K562 (cell line): ENCODE results near the gene RNF180. TPM values are rescaled to one million over a fixed set of nuclear protein-coding genes. Genes with fewer than 3 reads are reported as not detected.

Experiments used
- ATAC-seq: fragments of 200-7000 bp; cut with Tn5 transposase; 3 replicates; pipeline ENCODE4 v1.9.1; 2020; ENCODE audit warnings: moderate library complexity
- BruUV-seq: library from RNA; stranded (reverse); fragments of 400-500 nt; replicated peaks from 2 replicates; lab custom pipeline; 2021; lab: Mats Ljungman, UMichigan
- CTCF ChIA-PET: fragments of 300-600 bp; formaldehyde crosslinking; extraction: SDS; loops from one replicate; lab custom pipeline; 2021; ENCODE audit warnings: low intra/inter-chr PET ratio; lab: Yijun Ruan, JAX
- POLR2A ChIA-PET: fragments of 300-600, 350-650 bp; sonication (Branson Sonifier 250); formaldehyde crosslinking; extraction: SDS; loops from one replicate; lab custom pipeline; 2021; ENCODE audit warnings: antibody characterized with exemption, inconsistent platforms; lab: Yijun Ruan, JAX
- DNase-seq, 4 experiments: peaks; one replicate each; pipeline versions ENCODE4 v3.0.0 to v3.0.0-alpha.2; 2011 to 2018; ENCODE audit warnings: low spot score in 3 of 4, mixed read lengths in 3 of 4; ENCODE audit errors: extremely low read depth in 1 of 4
- FAIRE-seq: peaks from 2 replicates; lab custom pipeline; 2011; peaks lifted over from hg19 to GRCh38; lab: Jason Lieb, UNC
- H2AFZ ChIP-seq: 2 replicates; pipeline ENCODE4 v1.6.0; 2011; ENCODE audit warnings: low read depth, low read length, control low read depth, inconsistent platforms
- H3K27ac ChIP-seq: fragments of 200-600 bp; 3 replicates; pipeline ENCODE4 v1.8.0; 2011; ENCODE audit warnings: low read depth, mild to moderate bottlenecking, control low read depth, inconsistent platforms, low read length, moderate library complexity, mixed read lengths; ENCODE audit errors: extremely low read depth
- H3K27me3 ChIP-seq, 2 experiments: fragments of 300-600 bp in 1 of 2; 2 replicates in 1 of 2; 3 replicates in 1 of 2; pipeline versions ENCODE4 v1.6.0 to v1.8.0; 2011; ENCODE audit warnings: inconsistent platforms in 2 of 2, low read length in 2 of 2, mild to moderate bottlenecking in 1 of 2, mixed read lengths in 1 of 2, moderate library complexity in 1 of 2; ENCODE audit not compliant: control insufficient read depth in 2 of 2, insufficient read depth in 2 of 2
- H3K36me3 ChIP-seq: fragments of 300-600 bp; 3 replicates; pipeline ENCODE4 v1.8.0; 2011; ENCODE audit warnings: mild to moderate bottlenecking, low read length, inconsistent platforms; ENCODE audit not compliant: control insufficient read depth, insufficient read depth
- H3K4me1 ChIP-seq, 2 experiments: fragments of 200-600 bp in 1 of 2; replicated peaks in 1 of 2; 2 replicates in 1 of 2; 3 replicates in 1 of 2; pipeline versions ENCODE4 v1.5.1 to v1.8.0; 2011; ENCODE audit warnings: inconsistent platforms in 2 of 2, low read length in 2 of 2, mild to moderate bottlenecking in 1 of 2, mixed read lengths in 1 of 2, moderate library complexity in 1 of 2; ENCODE audit not compliant: control insufficient read depth in 2 of 2, insufficient read depth in 2 of 2
- H3K4me2 ChIP-seq: 2 replicates; pipeline ENCODE4 v1.6.1; 2011; ENCODE audit warnings: low read length, control low read depth, inconsistent platforms, mixed read lengths; ENCODE audit not compliant: insufficient read depth
- H3K4me3 ChIP-seq: fragments of 200-600 bp; sonication (generic), shearing (Covaris generic); 2 replicates; pipeline ENCODE4 v1.5.1; 2016; ENCODE audit warnings: control low read depth, inconsistent platforms
- H3K79me2 ChIP-seq: fragments of 200-600 bp; 3 replicates; pipeline ENCODE4 v1.8.0; 2011; ENCODE audit warnings: low read length, inconsistent platforms; ENCODE audit not compliant: control insufficient read depth, insufficient read depth
- H3K9ac ChIP-seq, 2 experiments: 2 replicates each; pipeline versions ENCODE4 v1.6.0 to v1.6.1; 2011; ENCODE audit warnings: low read depth in 2 of 2, low read length in 2 of 2, control low read depth in 1 of 2, inconsistent platforms in 1 of 2, mild to moderate bottlenecking in 1 of 2, mixed read lengths in 1 of 2; ENCODE audit not compliant: insufficient read depth in 1 of 2
- H3K9me1 ChIP-seq: one replicate; pipeline ENCODE4 v1.6.0; 2011; ENCODE audit warnings: inconsistent platforms, mild to moderate bottlenecking, low read length, moderate library complexity; ENCODE audit not compliant: control insufficient read depth, insufficient read depth
- H3K9me3 ChIP-seq: replicated peaks from 2 replicates; pipeline ENCODE4 v1.5.1; 2011; ENCODE audit warnings: low read depth, low read length, inconsistent platforms; ENCODE audit not compliant: control insufficient read depth, insufficient read depth
- H4K20me1 ChIP-seq: replicated peaks from 2 replicates; pipeline ENCODE4 v1.6.1; 2011; ENCODE audit warnings: low read length, inconsistent platforms, mixed read lengths; ENCODE audit not compliant: control insufficient read depth, insufficient read depth
- CCAR2 ChIP-seq: fragments of 200-400 bp; formaldehyde crosslinking; IDR thresholded peaks from 2 replicates; pipeline ENCODE4 v1.6.1; 2017; ENCODE audit warnings: mild to moderate bottlenecking, low read depth, low read length
- NELFE ChIP-seq: IDR thresholded peaks from 2 replicates; pipeline ENCODE4 v1.6.1; 2011; ENCODE audit warnings: mild to moderate bottlenecking; ENCODE audit not compliant: insufficient read depth, insufficient read length
- PML ChIP-seq: IDR thresholded peaks from 2 replicates; pipeline ENCODE4 v1.6.1; 2012; ENCODE audit warnings: low read length, inconsistent platforms
- RAD21 ChIP-seq, 2 experiments: fragments of 250-450 bp in 1 of 2; fragments of 450-650 bp in 1 of 2; sonication (Bioruptor Pico) in 1 of 2; formaldehyde crosslinking in 1 of 2; IDR thresholded peaks in 1 of 2; conservative IDR thresholded peaks in 1 of 2; 2 replicates each; pipeline versions ENCODE4 v1.4.0 to v1.8.0; 2020 to 2022; ENCODE audit warnings: mild to moderate bottlenecking in 2 of 2, moderate library complexity in 1 of 2
- RBM22 ChIP-seq: fragments of 200-400 bp; formaldehyde crosslinking; IDR thresholded peaks from 2 replicates; pipeline ENCODE4 v1.6.1; 2018; ENCODE audit warnings: low read length, low read depth; ENCODE audit not compliant: poor library complexity, severe bottlenecking
- SMC3 ChIP-seq: conservative IDR thresholded peaks from 2 replicates; pipeline ENCODE4 v1.6.1; 2011; ENCODE audit warnings: low read depth, low read length, improper control_type of control experiment; ENCODE audit not compliant: insufficient read depth
- SRF ChIP-seq, 2 experiments: fragments of 250-450, 450-650 bp in 1 of 2; sonication (Bioruptor Pico) in 1 of 2; sonication (generic) in 1 of 2; formaldehyde crosslinking; IDR thresholded peaks; 2 replicates each; pipeline versions ENCODE4 v1.5.0 to v1.5.1; 2020 to 2022; ENCODE audit warnings: mild to moderate bottlenecking in 1 of 2, missing genetic modification reagents in 1 of 2
- TGIF2 ChIP-seq: sonication (generic); formaldehyde crosslinking; IDR thresholded peaks from 2 replicates; pipeline ENCODE4 v1.8.1; 2022; ENCODE audit warnings: mild to moderate bottlenecking, missing genetic modification reagents, moderate library complexity
- ZKSCAN3 ChIP-seq: fragments of 250-450 bp; sonication (Bioruptor Pico); IDR thresholded peaks from 2 replicates; pipeline ENCODE4 v1.4.0; 2020
- ZNF830 ChIP-seq: fragments of 250-450 bp; sonication (Bioruptor Pico); IDR thresholded peaks from 2 replicates; pipeline ENCODE4 v1.5.0; 2021; ENCODE audit warnings: mild to moderate bottlenecking
- in situ Hi-C: fragments of 300-500 bp; cut with MboI; formaldehyde crosslinking; loops from 4 replicates; pipeline ENCODE4 v1.15.0; 2018; ENCODE audit warnings: inconsistent platforms, mixed read lengths
- intact Hi-C: fragments of 100-400 bp; cut with micrococcal nuclease; formaldehyde crosslinking; loops from 2 replicates; pipeline ENCODE4 v1.14.2; 2022
- polyA plus RNA-seq, 8 experiments: library from polyadenylated mRNA; depleted of rRNA in 4 of 8; stranded (reverse) in 5 of 8; unstranded in 3 of 8; fragments of >200 nt; fragmentation: Nextera tagmentation in 2 of 8; fragmentation: Illumina TruSeq in 1 of 8; extraction: Ambion mirVana in 2 of 8; extraction: Trizol in 1 of 8; gene quantifications; 2 replicates each; pipeline versions ENCODE4 v1.2.1 to v1.2.3, GENCODE V29; 2011 to 2014; ENCODE audit warnings: inconsistent platforms in 1 of 8, missing spikeins in 1 of 8
- total RNA-seq, 7 experiments: library from RNA; depleted of rRNA in 6 of 7; stranded (reverse); fragments of >200 nt in 6 of 7; fragmentation: Illumina TruSeq in 2 of 7; extraction: Trizol in 2 of 7; gene quantifications; 2 replicates each; pipeline versions ENCODE4 v1.2.1 to v1.2.3, GENCODE V29; 2011 to 2021; ENCODE audit warnings: low replicate concordance in 1 of 7
- TF ChIP-seq, protein P1 (sequence below), 2 experiments: fragments of 450-650 bp; conservative IDR thresholded peaks; 2 replicates each; pipeline ENCODE4 v1.6.1; 2017; ENCODE audit warnings: mild to moderate bottlenecking in 2 of 2, moderate library complexity in 2 of 2
- TF ChIP-seq, protein P2 (sequence below): fragments of 450-650 bp; formaldehyde crosslinking; IDR thresholded peaks from 2 replicates; pipeline ENCODE4 v1.4.0; 2022; ENCODE audit warnings: missing genetic modification characterization
- TF ChIP-seq, protein P3 (sequence below): fragments of 250-450 bp; sonication (Bioruptor Pico); IDR thresholded peaks from 2 replicates; pipeline ENCODE4 v1.9.0; 2021; ENCODE audit warnings: mild to moderate bottlenecking
- TF ChIP-seq, protein P4 (sequence below): fragments of 450-650 bp; IDR thresholded peaks from 2 replicates; pipeline ENCODE4 v1.6.1; 2014; ENCODE audit warnings: low read depth, mild to moderate bottlenecking, moderate library complexity, borderline replicate concordance

The RNF180 gene
- total and polyA plus RNA-seq, 9 of the 15 experiments (the other 6 are each of a cell fraction or from before 2014, with no cell fraction given) = 0.05 TPM; not detected in 8

DNA sequence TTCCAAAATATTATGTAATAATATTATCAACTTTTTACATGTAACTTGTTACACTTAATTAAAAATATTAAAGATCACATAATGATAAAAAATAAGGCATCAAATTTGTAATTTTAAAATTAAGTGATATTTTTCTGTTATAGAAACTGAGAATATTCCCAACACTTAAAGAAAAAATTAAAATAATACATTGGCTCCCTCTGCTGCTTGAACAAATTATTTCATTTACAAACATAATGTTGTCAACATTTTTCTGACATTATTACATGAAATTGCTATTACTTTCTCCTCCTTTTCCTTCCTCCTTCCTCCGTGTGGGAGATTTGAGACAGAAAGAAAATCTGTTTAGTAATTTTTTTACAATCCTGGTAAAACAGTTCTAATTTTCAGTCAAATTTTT lies 42.3 kb downstream of the RNF180 start (continued):
- TF ChIP-seq, protein P1, sequence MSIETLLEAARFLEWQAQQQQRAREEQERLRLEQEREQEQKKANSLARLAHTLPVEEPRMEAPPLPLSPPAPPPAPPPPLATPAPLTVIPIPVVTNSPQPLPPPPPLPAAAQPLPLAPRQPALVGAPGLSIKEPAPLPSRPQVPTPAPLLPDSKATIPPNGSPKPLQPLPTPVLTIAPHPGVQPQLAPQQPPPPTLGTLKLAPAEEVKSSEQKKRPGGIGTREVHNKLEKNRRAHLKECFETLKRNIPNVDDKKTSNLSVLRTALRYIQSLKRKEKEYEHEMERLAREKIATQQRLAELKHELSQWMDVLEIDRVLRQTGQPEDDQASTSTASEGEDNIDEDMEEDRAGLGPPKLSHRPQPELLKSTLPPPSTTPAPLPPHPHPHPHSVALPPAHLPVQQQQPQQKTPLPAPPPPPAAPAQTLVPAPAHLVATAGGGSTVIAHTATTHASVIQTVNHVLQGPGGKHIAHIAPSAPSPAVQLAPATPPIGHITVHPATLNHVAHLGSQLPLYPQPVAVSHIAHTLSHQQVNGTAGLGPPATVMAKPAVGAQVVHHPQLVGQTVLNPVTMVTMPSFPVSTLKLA (conservative IDR thresholded peaks at IDR 0.05) = no peak
- TF ChIP-seq PML = no peak
- no peak for TF ChIP-seq SRF (CRISPR knock-in tag; IDR thresholded peaks at IDR 0.05)
- 0 out of 4 replicates have a peak, but pooled peaks of 1 of the 2 experiments have one; percentile 22 for TF ChIP-seq RAD21 (CRISPR knock-in tag; conservative IDR thresholded peaks at IDR 0.05 in 1 of 2, IDR thresholded peaks at IDR 0.05 in 1 of 2)
- TF ChIP-seq, protein P2, sequence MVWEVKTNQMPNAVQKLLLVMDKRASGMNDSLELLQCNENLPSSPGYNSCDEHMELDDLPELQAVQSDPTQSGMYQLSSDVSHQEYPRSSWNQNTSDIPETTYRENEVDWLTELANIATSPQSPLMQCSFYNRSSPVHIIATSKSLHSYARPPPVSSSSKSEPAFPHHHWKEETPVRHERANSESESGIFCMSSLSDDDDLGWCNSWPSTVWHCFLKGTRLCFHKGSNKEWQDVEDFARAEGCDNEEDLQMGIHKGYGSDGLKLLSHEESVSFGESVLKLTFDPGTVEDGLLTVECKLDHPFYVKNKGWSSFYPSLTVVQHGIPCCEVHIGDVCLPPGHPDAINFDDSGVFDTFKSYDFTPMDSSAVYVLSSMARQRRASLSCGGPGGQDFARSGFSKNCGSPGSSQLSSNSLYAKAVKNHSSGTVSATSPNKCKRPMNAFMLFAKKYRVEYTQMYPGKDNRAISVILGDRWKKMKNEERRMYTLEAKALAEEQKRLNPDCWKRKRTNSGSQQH = no peak
- TF ChIP-seq, protein P3, sequence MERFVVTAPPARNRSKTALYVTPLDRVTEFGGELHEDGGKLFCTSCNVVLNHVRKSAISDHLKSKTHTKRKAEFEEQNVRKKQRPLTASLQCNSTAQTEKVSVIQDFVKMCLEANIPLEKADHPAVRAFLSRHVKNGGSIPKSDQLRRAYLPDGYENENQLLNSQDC (CRISPR knock-in tag) = no peak

DNA sequence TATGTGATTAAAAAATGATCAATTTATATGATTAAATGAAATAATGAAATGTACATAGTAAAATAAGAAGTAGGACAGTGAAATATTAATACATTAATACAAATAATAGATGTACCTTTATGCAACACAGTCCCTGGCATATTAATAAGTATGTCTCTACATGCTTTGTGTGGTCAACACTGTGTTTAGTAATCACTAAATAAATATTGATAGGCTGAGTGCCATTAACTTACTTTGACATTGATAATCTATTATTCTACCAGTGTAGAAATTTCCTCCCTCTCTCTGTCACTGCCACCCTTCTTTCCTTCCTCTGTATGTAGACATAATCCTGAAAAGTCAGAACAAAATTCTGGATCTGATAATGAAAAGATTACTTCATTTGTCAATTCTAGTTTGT lies 43.7 kb downstream of the RNF180 start:
- Histone ChIP-seq H3K9me3 (no peaks in the 10 kb centered on the region), H3K9ac (no peak overlapping the region), H3K27me3 (no peaks in the 10 kb centered on the region), H3K79me2 (no peaks in the 10 kb centered on the region), H3K4me2 (no peak overlapping the region), H3K4me1 (no peaks in the 10 kb centered on the region), H2AFZ (no peak overlapping the region), H3K9me1 (no peaks in the 10 kb centered on the region), H3K4me3 (no peak overlapping the region), H3K27ac (no peak overlapping the region), H3K36me3 (no peaks in the 10 kb centered on the region), H4K20me1 (no peaks in the 10 kb centered on the region)
- in situ Hi-C loops = no loop called here
- ChIA-PET CTCF (no interaction called here), POLR2A (no interaction called here)
- ATAC-seq = no peak
- intact Hi-C loops = no loop called here
- BruUV-seq = no TSS peak
- no peak for FAIRE-seq
- DNase-seq = no peak
- TF ChIP-seq SMC3 = no peak
- no peak for TF ChIP-seq ZKSCAN3 (CRISPR knock-in tag)
- no peak for TF ChIP-seq ZNF830 (CRISPR knock-in tag)
- no peak for TF ChIP-seq NELFE
- TF ChIP-seq, protein P4, sequence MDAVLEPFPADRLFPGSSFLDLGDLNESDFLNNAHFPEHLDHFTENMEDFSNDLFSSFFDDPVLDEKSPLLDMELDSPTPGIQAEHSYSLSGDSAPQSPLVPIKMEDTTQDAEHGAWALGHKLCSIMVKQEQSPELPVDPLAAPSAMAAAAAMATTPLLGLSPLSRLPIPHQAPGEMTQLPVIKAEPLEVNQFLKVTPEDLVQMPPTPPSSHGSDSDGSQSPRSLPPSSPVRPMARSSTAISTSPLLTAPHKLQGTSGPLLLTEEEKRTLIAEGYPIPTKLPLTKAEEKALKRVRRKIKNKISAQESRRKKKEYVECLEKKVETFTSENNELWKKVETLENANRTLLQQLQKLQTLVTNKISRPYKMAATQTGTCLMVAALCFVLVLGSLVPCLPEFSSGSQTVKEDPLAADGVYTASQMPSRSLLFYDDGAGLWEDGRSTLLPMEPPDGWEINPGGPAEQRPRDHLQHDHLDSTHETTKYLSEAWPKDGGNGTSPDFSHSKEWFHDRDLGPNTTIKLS = no peak
- no peak for TF ChIP-seq CCAR2
- no peak for TF ChIP-seq SRF (CRISPR knock-in tag; IDR thresholded peaks at IDR 0.05)
- no peak for TF ChIP-seq TGIF2 (CRISPR knock-in tag)
- TF ChIP-seq, protein P1 (conservative IDR thresholded peaks at IDR 0.05) = no peak
- TF ChIP-seq RBM22 = no peak
